ENCODE data around the gene ACTR1B. TPM values are rescaled to one million over a fixed set of nuclear protein-coding genes. Genes with fewer than 3 reads are reported as not detected.
"Not testable (repeated sequence)": the region's sequence is repeated elsewhere in the genome, so short reads cannot be mapped to it uniquely, and the experiment has no call there.

ACTR1B gene
- polyA plus RNA-seq, 1 experiment: 26.4 TPM

GRCh38 chr2:97677480-97677879 is 13.6 kb upstream of the ACTR1B start:
- ChIA-PET CTCF (interaction anchor here (1.6 kb wide), 1 partner anchor 20 kb away, joined by 8 read pairs; no protein-coding TSS in a partner anchor), POLR2A (no interaction called here)
- Histone ChIP-seq H3K27ac (ENCODE audit: low read depth, low read length) (no peak overlapping the region), H3K27me3 (ENCODE audit: control insufficient read depth, insufficient read depth, low read length) (no peaks in the 10 kb centered on the region), H3K9me3 (ENCODE audit: control insufficient read depth, insufficient read depth, low read length) (no peaks in the 10 kb centered on the region; the same call in 1 of the 2 replicates), H3K4me3 (ENCODE audit: low read depth, low read length) (no peak overlapping the region)
- no peak for DNase-seq (ENCODE audit: low read depth, low spot score)
- TF ChIP-seq CTCF (IDR thresholded peaks at IDR 0.05; ENCODE audit: low read depth, low read length): no peak

GRCh38 chr2:97676620-97677019 is 12.8 kb upstream of the ACTR1B start:
- Histone ChIP-seq H3K27ac (ENCODE audit: low read depth, low read length) (no peak overlapping the region), H3K4me3 (ENCODE audit: low read depth, low read length) (no peak overlapping the region), H3K9me3 (ENCODE audit: control insufficient read depth, insufficient read depth, low read length) (no peaks in the 10 kb centered on the region; the same call in 1 of the 2 replicates), H3K27me3 (ENCODE audit: control insufficient read depth, insufficient read depth, low read length) (no peaks in the 10 kb centered on the region)
- ChIA-PET POLR2A (no interaction called here), CTCF (interaction anchor here (1.6 to 2.7 kb wide), 3 partner anchors 20 to 86 kb away, joined by 8 to 10 read pairs (median 8); no protein-coding TSS in a partner anchor)
- DNase-seq (ENCODE audit: low read depth, low spot score): no peak
- no peak for TF ChIP-seq CTCF (IDR thresholded peaks at IDR 0.05; ENCODE audit: low read depth, low read length)

- no peak overlapping the region for H3K4me3 ChIP-seq (ENCODE audit: low read depth, low read length)
- ChIA-PET CTCF (interaction anchor here (0.5 to 2.7 kb wide), 5 partner anchors 11 to 85 kb away, joined by 6 to 11 read pairs (median 8); partner anchors contain the start of gene ACTR1B), POLR2A (no interaction called here)
- no peaks in the 10 kb centered on the region for H3K27me3 ChIP-seq (ENCODE audit: control insufficient read depth, insufficient read depth, low read length)
- DNase-seq (ENCODE audit: low read depth, low spot score): no peak
- H3K27ac ChIP-seq (ENCODE audit: low read depth, low read length): no peak overlapping the region
- TF ChIP-seq CTCF (IDR thresholded peaks at IDR 0.05; ENCODE audit: low read depth, low read length): no peak
- H3K9me3 ChIP-seq (ENCODE audit: control insufficient read depth, insufficient read depth, low read length): no peaks in the 10 kb centered on the region; the same call in 1 of the 2 replicates
Observed at GRCh38 chr2:97675430-97676113, 11.7 kb upstream of the ACTR1B start.

GRCh38 chr2:97673915-97674283 is 10.1 kb upstream of the ACTR1B start:
- POLR2A ChIA-PET: no interaction called here
- no peaks in the 10 kb centered on the region for H3K9me3 ChIP-seq (ENCODE audit: control insufficient read depth, insufficient read depth, low read length)
- H3K27ac ChIP-seq (ENCODE audit: low read depth, low read length): no peak overlapping the region
- CTCF ChIA-PET: interaction anchor here (1.6 kb wide), 1 partner anchor 10 kb away, joined by 9 read pairs; the partner anchor contains the start of gene ACTR1B
- H3K27me3 ChIP-seq (ENCODE audit: control insufficient read depth, insufficient read depth, low read length): no peaks in the 10 kb centered on the region
- TF ChIP-seq CTCF (IDR thresholded peaks at IDR 0.05; ENCODE audit: low read depth, low read length): no peak
- H3K4me3 ChIP-seq (ENCODE audit: low read depth, low read length): no peak overlapping the region
- DNase-seq (ENCODE audit: low read depth, low spot score): no peak

GRCh38 chr2:97673182-97673914 is 9.5 kb upstream of the ACTR1B start:
- ChIA-PET POLR2A (no interaction called here), CTCF (interaction anchor here (1.3 to 1.6 kb wide), 2 partner anchors 9 to 83 kb away, joined by 3 to 9 read pairs; partner anchors contain the start of gene ACTR1B)
- no peak for TF ChIP-seq CTCF (IDR thresholded peaks at IDR 0.05; ENCODE audit: low read depth, low read length)
- no peaks in the 10 kb centered on the region for H3K9me3 ChIP-seq (ENCODE audit: control insufficient read depth, insufficient read depth, low read length)
- H3K27ac ChIP-seq (ENCODE audit: low read depth, low read length): peak overlapping the region; percentile 21
- DNase-seq (ENCODE audit: low read depth, low spot score): no peak
- no peak overlapping the region for H3K4me3 ChIP-seq (ENCODE audit: low read depth, low read length)
- no peaks in the 10 kb centered on the region for H3K27me3 ChIP-seq (ENCODE audit: control insufficient read depth, insufficient read depth, low read length)

- H3K4me3 ChIP-seq (ENCODE audit: low read depth, low read length); POLR2A ChIA-PET; H3K27me3 ChIP-seq (ENCODE audit: control insufficient read depth, insufficient read depth, low read length); DNase-seq (ENCODE audit: low read depth, low spot score); H3K9me3 ChIP-seq (ENCODE audit: control insufficient read depth, insufficient read depth, low read length): not testable (repeated sequence)
- H3K27ac ChIP-seq (ENCODE audit: low read depth, low read length): peak overlapping the region; percentile 21
- CTCF ChIA-PET: interaction anchor here (1.3 to 1.6 kb wide), 2 partner anchors 8 to 82 kb away, joined by 3 to 9 read pairs; partner anchors contain the start of gene ACTR1B
Observed at GRCh38 chr2:97672606-97673140, 8.8 kb upstream of the ACTR1B start.

All from AG04450 (cell line).